ENCODE measurements around the gene PACS2.
"Not testable (repeated sequence)": the region's sequence is repeated elsewhere in the genome, so short reads cannot be mapped to it uniquely, and the experiment has no call there.

Gene PACS2

GRCh38 chr14:105287249-105288102, 27.1 kb upstream of the PACS2 start:
- in situ Hi-C loops (cut with HindIII; ENCODE audit: low sequenced_read_pairs): loop anchor here (25.0 kb wide), 1 partner anchor 100 kb away; the partner anchor contains the start of gene NUDT14

DNA sequence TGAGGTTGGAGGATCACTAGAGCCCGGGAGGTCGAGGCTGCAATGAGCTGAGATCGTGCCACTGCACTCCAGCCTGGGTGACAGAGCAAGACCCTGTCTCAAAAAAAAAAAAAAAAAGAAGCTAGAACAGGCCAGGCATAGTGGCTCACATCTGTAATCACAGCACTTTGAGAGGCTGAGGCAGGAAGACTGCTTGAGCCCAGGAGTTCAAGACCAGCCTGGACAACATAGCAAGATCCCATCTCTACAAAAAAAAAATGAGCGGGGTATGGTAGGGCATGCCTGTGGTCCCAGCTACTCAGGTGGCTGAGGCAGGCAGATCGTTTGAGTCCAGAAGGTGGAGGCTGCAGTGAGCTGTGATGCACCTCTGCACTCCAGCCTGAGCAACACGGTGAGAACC, 25.6 kb upstream of the PACS2 start:
- in situ Hi-C loops (cut with HindIII; ENCODE audit: low sequenced_read_pairs): loop anchor here (25.0 kb wide), 1 partner anchor 102 kb away; the partner anchor contains the start of gene NUDT14

DNA sequence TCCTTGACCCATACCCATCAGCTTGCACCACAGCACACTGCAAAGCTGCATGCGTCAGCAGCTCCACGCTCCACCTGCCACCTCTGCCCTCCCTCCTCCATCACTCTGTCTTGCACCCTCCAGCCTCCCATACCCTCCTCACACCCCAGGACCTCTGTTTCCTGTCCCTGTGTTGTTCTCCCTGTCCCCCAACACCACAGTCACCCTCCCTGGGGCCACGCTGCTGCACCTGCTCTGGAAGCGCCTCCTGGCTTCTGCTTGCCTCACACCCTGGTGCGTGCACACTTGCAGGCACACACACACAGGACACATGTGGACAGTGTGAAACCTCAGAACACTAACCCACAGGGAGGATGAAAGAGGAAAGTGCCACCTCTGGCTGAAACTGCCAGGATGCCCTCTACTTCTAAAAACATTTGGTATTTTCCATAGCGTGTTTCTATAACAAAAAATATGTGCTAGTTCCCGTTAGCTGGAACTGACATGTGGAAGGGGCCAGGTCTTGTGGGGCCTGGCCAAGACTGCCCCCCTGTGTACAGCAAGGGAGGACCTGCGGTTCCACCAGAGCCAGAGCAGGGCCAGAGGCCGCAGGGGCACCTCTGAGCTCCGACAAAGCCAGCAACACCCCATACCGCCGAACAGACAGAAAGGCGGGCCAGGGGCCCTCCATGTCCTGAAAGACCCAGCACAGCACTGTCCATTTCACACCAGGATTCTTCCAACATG, 23.8 kb upstream of the PACS2 start:
- in situ Hi-C loops (cut with HindIII; ENCODE audit: low sequenced_read_pairs): loop anchor here (25.0 kb wide), 1 partner anchor 103 kb away; the partner anchor contains the start of gene NUDT14

DNA sequence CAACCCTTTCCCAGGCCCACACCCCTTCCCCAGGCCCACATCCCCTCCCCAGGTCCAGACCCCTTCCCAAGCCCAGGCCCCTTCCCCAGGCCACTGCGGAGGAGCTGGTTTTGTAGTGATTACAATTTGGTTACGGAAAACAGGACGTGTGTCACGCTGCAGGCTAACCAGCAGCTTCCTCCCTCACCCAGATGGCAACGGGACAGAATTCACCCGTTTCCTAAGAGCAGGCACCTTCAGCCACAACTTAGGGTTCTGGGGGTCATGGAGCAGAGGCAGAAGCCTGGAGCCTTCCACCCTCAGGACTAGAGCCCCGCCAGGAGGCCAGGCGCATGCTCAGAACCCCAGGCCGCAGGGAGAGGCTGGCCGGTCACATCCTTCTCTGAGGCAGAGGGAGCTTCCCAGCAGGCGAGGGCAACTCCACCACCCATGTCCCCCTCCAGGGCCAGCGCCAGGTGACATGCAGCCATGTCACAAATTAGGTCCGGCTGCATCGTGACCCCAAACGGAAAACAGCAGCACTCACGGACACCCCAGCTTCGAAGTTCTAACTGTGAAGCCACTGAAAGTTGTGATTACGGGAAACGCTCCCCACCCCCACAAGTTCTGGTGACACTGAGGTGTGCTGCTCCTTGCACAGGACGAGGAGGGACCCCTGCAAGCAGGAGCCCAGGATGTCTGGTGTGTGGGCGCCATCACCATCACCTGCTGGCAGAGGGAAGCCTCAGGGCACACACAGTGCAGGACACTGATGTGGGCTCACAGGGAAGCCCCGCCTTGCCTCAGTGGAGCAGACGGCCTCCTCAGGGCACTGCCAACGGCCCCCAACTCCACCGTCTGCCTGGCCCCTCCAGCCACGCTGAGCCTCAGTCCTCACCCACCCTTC, 21.5 kb upstream of the PACS2 start:
- in situ Hi-C loops (cut with HindIII; ENCODE audit: low sequenced_read_pairs): loop anchor here (25.0 kb wide), 1 partner anchor 106 kb away; the partner anchor contains the start of gene NUDT14

DNA sequence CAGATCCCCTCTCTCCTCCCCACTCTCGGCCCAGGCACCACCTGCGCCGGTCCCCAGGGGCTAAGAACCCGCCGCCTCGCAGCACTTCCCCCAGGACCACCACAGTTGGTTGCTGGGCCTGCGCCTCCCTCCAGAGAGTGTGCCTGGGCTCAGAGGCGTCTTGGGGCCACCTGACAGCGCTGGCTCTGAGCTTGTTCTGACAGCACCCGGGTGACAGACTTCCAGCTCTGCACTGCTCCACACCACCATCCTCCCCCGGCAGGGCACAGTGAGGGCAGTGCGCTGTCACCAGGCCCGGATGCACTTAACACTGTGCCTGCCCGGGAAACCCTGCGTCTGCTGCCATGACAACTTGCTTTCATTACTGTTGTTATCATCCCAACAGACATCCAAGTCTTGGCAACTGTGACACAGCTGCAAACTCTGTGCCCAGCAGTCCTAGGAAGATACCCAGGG, 20.4 kb upstream of the PACS2 start:
- in situ Hi-C loops (cut with HindIII; ENCODE audit: low sequenced_read_pairs): loop anchor here (25.0 kb wide), 1 partner anchor 107 kb away; the partner anchor contains the start of gene NUDT14

DNA sequence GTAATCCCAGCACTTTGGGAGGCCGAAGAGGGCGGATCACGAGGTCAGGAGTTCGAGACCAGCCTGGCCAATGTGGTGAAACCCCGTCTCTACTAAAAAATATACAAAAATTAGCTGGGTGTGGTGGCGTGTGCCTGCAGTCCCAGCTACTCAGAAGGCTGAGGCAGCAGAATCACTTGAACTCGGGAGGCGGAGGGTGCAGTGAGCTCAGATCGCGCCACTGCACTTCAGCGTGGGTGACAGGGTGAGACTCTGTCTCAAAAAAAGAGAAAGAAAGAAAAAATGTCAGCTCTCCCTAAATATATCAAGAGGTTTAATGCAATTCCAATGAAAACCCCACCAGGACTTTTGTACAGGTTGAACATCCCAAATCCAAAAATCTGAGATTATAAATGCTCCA, 17.2 kb upstream of the PACS2 start:
- in situ Hi-C loops (cut with HindIII; ENCODE audit: low sequenced_read_pairs): loop anchor here (25.0 kb wide), 1 partner anchor 110 kb away; the partner anchor contains the start of gene NUDT14

GRCh38 chr14:105299654-105300541, 14.7 kb upstream of the PACS2 start:
- in situ Hi-C loops (cut with HindIII; ENCODE audit: low sequenced_read_pairs): loop anchor here (25.0 kb wide), 1 partner anchor 113 kb away; the partner anchor contains the start of gene NUDT14

DNA sequence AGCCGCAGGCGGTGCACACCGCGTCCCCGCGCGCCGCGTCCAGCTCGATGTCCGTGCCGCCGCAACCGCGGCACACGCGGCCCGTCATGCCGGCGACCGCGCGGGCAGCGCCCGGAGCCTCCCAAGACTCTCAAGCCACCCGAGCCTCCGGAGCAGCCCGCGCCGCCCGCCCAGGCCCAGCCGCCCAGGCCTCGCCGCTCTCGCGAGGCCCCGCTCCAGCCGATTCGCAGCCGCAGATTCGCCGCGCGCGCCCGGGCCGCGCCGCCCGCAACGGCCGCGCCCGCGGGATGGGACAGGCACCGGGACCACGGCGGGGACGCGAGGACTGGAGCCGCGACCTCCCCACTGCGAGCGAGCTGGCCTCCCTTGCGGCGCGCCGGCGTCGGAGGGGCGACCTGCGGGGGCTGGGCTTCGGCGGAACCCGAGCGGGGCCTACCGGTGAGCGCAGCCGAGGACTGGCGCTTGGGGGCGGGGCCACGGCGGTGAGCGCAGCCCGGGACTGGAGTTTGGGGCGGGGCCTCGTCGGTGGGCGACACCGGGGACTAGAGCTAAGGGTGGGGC, 13.9 kb upstream of the PACS2 start, which contains the start of gene BRF1:
Gene BRF1, minus strand, starts transcription at position 460 of the 561 bp plus-strand sequence. Its CDS starts 372 bp downstream, at position 88.
- in situ Hi-C loops (cut with HindIII; ENCODE audit: low sequenced_read_pairs): no loop called here

DNA sequence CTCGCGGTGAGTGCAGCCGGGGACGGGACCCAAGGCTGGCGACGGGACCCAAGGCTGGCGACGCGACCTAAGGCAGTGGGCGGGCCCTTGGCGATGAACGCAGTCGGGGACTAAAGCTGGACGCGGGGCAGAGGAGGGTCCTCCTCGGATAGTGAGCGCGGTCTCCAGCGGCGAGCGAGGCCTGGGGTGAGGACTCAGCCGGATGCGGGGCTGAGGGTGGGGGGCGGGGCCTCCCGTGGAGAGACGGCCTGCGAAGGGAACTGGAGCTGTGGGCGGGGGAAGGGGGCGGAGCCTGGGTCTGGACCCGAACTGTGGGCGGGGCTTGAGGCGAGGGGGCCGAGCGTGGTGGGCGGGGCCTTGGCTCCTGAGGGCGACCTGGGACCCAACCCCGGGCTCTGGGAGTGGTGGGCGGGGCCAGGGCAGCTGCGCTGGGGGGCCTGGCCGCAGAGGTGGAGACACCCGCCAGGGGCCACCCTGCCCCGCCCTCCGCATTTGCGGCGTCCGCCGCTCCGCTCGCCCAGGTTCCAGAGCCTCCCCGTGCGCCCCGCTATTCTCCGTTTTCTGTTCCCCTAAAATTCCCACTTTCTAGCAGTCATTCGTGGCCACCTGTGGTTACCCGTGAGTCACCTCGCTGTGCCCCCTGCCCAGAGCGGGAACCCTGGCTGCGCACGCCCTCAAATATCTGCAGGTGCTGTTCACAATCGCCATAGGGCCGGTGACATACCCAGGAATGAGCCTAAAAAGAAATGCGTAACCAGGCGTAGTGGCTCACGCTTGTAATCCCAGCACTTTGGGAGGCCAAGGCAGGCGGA, 13.2 kb upstream of the PACS2 start:
- in situ Hi-C loops (cut with HindIII; ENCODE audit: low sequenced_read_pairs): no loop called here

DNA sequence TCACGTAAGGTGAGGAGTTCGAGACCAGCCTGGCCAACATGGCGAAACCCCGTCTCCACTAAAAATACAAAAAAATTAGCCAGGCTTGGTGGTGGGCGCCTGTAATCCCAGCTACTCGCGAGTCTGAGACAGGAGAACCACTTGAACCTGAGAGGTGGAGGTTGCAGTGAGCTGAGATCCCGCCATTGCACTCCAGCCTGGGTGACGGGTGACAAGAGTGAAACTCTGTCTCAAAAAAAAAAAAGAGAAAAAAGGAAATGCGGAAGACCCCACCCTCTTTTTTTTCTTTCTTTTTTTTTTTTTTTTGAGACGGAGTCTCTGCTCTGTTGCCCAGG, 12.7 kb upstream of the PACS2 start:
- in situ Hi-C loops (cut with HindIII; ENCODE audit: low sequenced_read_pairs): not testable (repeated sequence)

DNA sequence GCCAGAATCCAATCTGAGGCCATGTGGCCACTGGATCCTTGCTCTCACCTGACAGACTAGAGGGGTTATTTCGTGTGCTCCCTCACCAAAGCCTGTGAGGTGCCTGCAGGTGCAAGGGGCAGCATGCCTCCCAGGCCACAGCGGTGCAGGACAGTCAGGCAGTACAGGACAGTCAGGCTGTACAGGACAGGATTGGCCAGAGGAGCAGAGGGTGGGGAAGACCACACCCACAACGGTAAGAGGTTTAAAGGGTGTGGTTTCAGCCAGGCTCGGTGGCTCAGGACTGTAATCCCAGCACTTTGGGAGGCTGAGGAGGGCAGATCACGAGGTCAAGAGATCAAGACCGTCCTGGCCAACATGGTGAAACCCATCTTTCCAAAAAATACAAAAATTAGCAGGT, 10.6 kb upstream of the PACS2 start:
- in situ Hi-C loops (cut with HindIII; ENCODE audit: low sequenced_read_pairs): no loop called here

- in situ Hi-C loops (cut with HindIII; ENCODE audit: low sequenced_read_pairs): no loop called here
Measured at GRCh38 chr14:105304565-105304964, 10.0 kb upstream of the PACS2 start.

- in situ Hi-C loops (cut with HindIII; ENCODE audit: low sequenced_read_pairs): loop anchor here (5.0 kb wide), 1 partner anchor 52 kb away; no protein-coding TSS in a partner anchor
Measured at GRCh38 chr14:105305345-105305744, 9.2 kb upstream of the PACS2 start.

- in situ Hi-C loops (cut with HindIII; ENCODE audit: low sequenced_read_pairs): loop anchor here (5.0 kb wide), 1 partner anchor 52 kb away; no protein-coding TSS in a partner anchor
Measured at GRCh38 chr14:105305791-105306190, 8.8 kb upstream of the PACS2 start.

DNA sequence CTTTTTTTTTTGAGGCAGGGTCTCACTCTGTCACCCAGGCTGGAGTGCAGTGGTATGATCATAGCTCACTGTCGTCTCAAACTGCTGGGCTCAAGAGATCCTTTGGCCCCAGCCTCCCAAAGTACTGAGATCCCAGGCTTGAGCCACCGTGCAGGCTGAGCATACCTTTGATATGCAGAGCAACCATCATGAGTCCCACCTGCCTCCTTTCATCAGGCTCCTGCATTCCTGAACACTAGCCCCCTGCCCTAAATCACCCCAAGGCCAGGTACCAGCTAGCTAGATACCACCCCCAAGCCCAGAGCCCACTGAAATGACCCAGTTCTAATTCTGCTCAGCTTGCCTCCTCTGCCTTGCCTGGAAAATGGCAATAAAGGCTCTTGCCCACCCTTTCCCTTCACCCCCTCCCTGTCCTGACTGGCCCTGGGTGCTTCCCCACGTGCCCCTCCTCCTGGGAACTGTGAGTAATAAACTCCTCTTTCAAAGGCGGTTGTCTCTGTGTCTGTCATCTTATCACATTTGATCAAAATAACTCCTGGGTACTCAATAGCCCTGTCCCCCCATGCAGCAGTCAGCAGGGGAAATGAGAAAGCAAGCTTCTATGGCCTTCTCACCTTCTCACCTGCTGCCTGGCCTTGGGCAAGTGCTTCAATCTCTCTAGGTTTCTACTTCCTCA, 7.4 kb upstream of the PACS2 start:
- in situ Hi-C loops (cut with HindIII; ENCODE audit: low sequenced_read_pairs): loop anchor here (5.0 kb wide), 1 partner anchor 50 kb away; no protein-coding TSS in a partner anchor

DNA sequence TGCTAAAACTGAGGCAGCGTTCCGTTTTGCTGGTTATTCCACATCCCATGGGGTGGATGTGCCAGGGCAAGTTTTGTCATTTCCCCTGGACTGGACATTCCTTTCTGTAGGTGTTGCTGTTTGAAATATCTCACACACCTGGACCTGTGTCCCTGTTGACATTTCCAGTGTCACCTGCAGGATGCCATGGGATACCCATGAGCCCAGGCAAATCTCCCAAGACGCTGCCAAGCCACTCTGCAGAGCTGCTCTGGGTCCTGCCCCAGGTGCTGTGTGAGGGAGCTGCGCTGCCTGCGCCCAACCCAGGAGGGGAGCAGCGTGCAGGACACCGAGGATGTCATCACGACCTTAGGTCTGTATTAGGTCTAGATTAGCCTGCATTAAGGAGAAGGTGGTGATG, 5.2 kb upstream of the PACS2 start:
- in situ Hi-C loops (cut with HindIII; ENCODE audit: low sequenced_read_pairs): loop anchor here (5.0 kb wide), 1 partner anchor 48 kb away; no protein-coding TSS in a partner anchor

GRCh38 chr14:105311838-105312237, 2.7 kb upstream of the PACS2 start:
- in situ Hi-C loops (cut with HindIII; ENCODE audit: low sequenced_read_pairs): no loop called here
